WTC11 (cell line): Measurements from ENCODE around the gene CALY. TPM values are rescaled to one million over a fixed set of nuclear protein-coding genes. Genes with fewer than 3 reads are reported as not detected.

Experiments
- ATAC-seq: fragments of 200-7000 bp; cut with Tn5 transposase; 2 replicates; pipeline ENCODE4 v1.10.0; 2021; ENCODE audit warnings: mild to moderate bottlenecking, moderate library complexity
- CTCF ChIA-PET: fragments of 300-600 bp; sonication (Branson Sonifier 250); formaldehyde crosslinking; loops from one replicate; lab custom pipeline; 2021; ENCODE audit warnings: antibody characterized with exemption; lab: Charles Lee
- POLR2A ChIA-PET: fragments of 350-600 bp; sonication (Branson Sonifier 250); formaldehyde crosslinking; loops from one replicate; lab custom pipeline; 2021; ENCODE audit warnings: antibody characterized with exemption; lab: Charles Lee
- DNase-seq: peaks from one replicate; pipeline ENCODE4 v3.0.0; 2021; ENCODE audit warnings: low spot score
- H3K27ac Mint-ChIP-seq: 2 replicates; pipeline ENCODE4 v1.8.0; 2021; ENCODE audit warnings: mixed read lengths
- H3K27me3 Mint-ChIP-seq: 2 replicates; pipeline ENCODE4 v1.8.0; 2021; ENCODE audit warnings: low read depth, mild to moderate bottlenecking, moderate library complexity, mixed read lengths
- H3K36me3 Mint-ChIP-seq: 2 replicates; pipeline ENCODE4 v1.8.0; 2021; ENCODE audit warnings: mixed read lengths
- H3K4me1 Mint-ChIP-seq: 2 replicates; pipeline ENCODE4 v1.8.0; 2022; ENCODE audit warnings: mixed read lengths
- H3K4me3 Mint-ChIP-seq: 2 replicates; pipeline ENCODE4 v1.8.0; 2021; ENCODE audit warnings: mild to moderate bottlenecking, moderate library complexity, mixed read lengths
- H3K9me3 Mint-ChIP-seq: 2 replicates; pipeline ENCODE4 v1.8.0; 2021; ENCODE audit warnings: mixed read lengths
- CREM ChIP-seq: sonication (generic); formaldehyde crosslinking; IDR thresholded peaks from 2 replicates; pipeline ENCODE4 v1.8.1; 2022; ENCODE audit warnings: mild to moderate bottlenecking, missing genetic modification reagents, moderate library complexity
- ESRRA ChIP-seq: sonication (generic); formaldehyde crosslinking; IDR thresholded peaks from 2 replicates; pipeline ENCODE4 v1.8.1; 2022; ENCODE audit warnings: mild to moderate bottlenecking, missing genetic modification reagents, borderline replicate concordance
- FOXK1 ChIP-seq: sonication (generic); formaldehyde crosslinking; IDR thresholded peaks from 2 replicates; pipeline ENCODE4 v1.8.0; 2022; ENCODE audit warnings: mild to moderate bottlenecking, moderate library complexity, missing genetic modification reagents
- GRHL2 ChIP-seq: fragments of 250-450 bp; sonication (Bioruptor Pico); IDR thresholded peaks from 2 replicates; pipeline ENCODE4 v1.8.0; 2022; ENCODE audit warnings: mild to moderate bottlenecking, moderate library complexity; ENCODE audit not compliant: insufficient replicate concordance, severe bottlenecking
- MXD4 ChIP-seq: fragments of 250-450 bp; sonication (Bioruptor Pico); IDR thresholded peaks from 2 replicates; pipeline ENCODE4 v1.8.0; 2021; ENCODE audit warnings: mild to moderate bottlenecking, moderate library complexity, borderline replicate concordance
- MYBL2 ChIP-seq: sonication (generic); formaldehyde crosslinking; IDR thresholded peaks from 2 replicates; pipeline ENCODE4 v1.8.1; 2023; ENCODE audit warnings: mild to moderate bottlenecking, moderate library complexity, missing genetic modification reagents
- NR1H2 ChIP-seq: sonication (generic); formaldehyde crosslinking; IDR thresholded peaks from 2 replicates; pipeline ENCODE4 v1.9.0; 2021; ENCODE audit warnings: mild to moderate bottlenecking, moderate library complexity, missing genetic modification reagents
- RORB ChIP-seq: fragments of 250-450 bp; sonication (Bioruptor Pico); IDR thresholded peaks from 2 replicates; pipeline ENCODE4 v1.9.0; 2021; ENCODE audit warnings: mild to moderate bottlenecking
- ZNF138 ChIP-seq: sonication (generic); formaldehyde crosslinking; conservative IDR thresholded peaks from 2 replicates; pipeline ENCODE4 v1.8.1; 2022; ENCODE audit warnings: mild to moderate bottlenecking, moderate library complexity, missing genetic modification reagents
- ZNF263 ChIP-seq: sonication (generic); formaldehyde crosslinking; IDR thresholded peaks from 2 replicates; pipeline ENCODE4 v1.8.1; 2022; ENCODE audit warnings: low read depth, mild to moderate bottlenecking, moderate library complexity, missing genetic modification reagents
- total RNA-seq: library from RNA; stranded (reverse); gene quantifications from 3 replicates; pipeline ENCODE4 v1.2.3, GENCODE V29; 2021
- TF ChIP-seq, protein P1 (sequence below): sonication (generic); formaldehyde crosslinking; IDR thresholded peaks from 2 replicates; pipeline ENCODE4 v1.8.1; 2023; ENCODE audit warnings: mild to moderate bottlenecking, moderate library complexity, missing genetic modification reagents
- TF ChIP-seq, protein P2 (sequence below): fragments of 250-450 bp; sonication (Bioruptor Pico); conservative IDR thresholded peaks from 2 replicates; pipeline ENCODE4 v1.9.0; 2021; ENCODE audit warnings: mild to moderate bottlenecking
- TF ChIP-seq, protein P3 (sequence below): sonication (generic); formaldehyde crosslinking; IDR thresholded peaks from 2 replicates; pipeline ENCODE4 v1.8.0; 2022; ENCODE audit warnings: mild to moderate bottlenecking, missing genetic modification reagents
- TF ChIP-seq, protein P4 (sequence below): sonication (generic); formaldehyde crosslinking; IDR thresholded peaks from 2 replicates; pipeline ENCODE4 v1.8.1; 2023; ENCODE audit warnings: mild to moderate bottlenecking, missing genetic modification reagents

CALY gene
- total RNA-seq, 1 experiment from 2014 or later = 0.63 TPM

DNA sequence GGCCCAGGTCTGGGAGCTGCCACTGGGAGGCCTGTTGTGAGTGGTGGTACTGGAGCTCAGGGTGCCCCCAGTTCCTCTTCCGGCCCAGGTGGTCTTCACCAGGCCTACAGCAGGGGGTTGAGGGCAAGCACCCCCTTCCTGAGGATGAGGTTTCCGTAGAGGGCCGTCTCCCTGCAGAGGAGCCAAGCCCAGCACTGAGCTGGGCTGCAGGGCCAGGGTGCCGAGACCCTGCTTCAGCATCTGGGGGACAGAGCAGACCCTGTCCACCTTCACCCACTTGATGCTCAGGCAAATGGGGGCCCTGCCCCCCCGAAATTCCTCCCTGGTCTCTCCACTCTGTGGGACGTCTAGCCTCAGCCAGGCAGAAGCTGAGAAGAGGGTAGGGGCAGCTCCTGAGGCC lies 18.6 kb upstream of the CALY start:
- no peak overlapping the region for H3K4me3 Mint-ChIP-seq
- H3K27ac Mint-ChIP-seq = no peak overlapping the region
- H3K27me3 Mint-ChIP-seq = peaks cover 5% of the 10 kb centered on the region
- TF ChIP-seq, protein P1, sequence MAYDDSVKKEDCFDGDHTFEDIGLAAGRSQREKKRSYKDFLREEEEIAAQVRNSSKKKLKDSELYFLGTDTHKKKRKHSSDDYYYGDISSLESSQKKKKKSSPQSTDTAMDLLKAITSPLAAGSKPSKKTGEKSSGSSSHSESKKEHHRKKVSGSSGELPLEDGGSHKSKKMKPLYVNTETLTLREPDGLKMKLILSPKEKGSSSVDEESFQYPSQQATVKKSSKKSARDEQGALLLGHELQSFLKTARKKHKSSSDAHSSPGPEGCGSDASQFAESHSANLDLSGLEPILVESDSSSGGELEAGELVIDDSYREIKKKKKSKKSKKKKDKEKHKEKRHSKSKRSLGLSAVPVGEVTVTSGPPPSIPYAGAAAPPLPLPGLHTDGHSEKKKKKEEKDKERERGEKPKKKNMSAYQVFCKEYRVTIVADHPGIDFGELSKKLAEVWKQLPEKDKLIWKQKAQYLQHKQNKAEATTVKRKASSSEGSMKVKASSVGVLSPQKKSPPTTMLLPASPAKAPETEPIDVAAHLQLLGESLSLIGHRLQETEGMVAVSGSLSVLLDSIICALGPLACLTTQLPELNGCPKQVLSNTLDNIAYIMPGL (CRISPR knock-in tag) = no peak
- no peak for TF ChIP-seq NR1H2 (CRISPR knock-in tag)
- no peak for TF ChIP-seq MXD4 (CRISPR knock-in tag)
- TF ChIP-seq ESRRA = no peak
- TF ChIP-seq, protein P2, sequence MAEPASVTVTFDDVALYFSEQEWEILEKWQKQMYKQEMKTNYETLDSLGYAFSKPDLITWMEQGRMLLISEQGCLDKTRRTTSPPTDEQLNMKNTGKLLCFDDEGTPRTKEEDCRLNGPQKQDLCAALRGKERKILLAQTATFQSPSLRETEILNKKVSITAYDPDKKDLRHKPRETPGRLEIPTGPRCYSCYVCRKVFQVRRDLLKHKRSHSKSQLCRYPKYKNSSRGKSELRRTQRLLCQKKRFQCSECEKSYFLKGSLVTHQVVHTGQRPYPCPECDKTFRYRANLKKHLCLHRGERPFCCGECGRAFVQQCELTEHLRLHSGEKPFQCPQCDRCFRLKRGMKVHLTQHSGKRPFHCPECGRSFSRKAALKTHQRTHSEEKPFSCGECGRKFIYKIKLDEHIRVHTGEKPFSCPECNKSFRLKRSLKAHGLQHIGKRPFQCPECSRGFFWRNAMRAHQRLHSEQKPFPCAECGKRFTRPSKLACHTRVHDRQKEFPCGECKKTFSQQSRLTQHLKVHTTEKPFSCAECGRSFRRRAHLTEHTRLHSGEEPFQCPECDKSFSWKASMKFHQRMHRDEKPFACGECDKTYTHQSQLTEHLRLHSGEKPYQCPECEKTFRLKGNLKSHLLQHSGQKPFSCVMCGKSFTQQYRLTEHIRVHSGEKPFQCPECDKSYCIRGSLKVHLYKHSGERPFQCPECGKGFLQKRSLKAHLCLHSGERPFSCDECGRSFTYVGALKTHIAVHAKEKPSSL = no peak
- TF ChIP-seq, protein P3, sequence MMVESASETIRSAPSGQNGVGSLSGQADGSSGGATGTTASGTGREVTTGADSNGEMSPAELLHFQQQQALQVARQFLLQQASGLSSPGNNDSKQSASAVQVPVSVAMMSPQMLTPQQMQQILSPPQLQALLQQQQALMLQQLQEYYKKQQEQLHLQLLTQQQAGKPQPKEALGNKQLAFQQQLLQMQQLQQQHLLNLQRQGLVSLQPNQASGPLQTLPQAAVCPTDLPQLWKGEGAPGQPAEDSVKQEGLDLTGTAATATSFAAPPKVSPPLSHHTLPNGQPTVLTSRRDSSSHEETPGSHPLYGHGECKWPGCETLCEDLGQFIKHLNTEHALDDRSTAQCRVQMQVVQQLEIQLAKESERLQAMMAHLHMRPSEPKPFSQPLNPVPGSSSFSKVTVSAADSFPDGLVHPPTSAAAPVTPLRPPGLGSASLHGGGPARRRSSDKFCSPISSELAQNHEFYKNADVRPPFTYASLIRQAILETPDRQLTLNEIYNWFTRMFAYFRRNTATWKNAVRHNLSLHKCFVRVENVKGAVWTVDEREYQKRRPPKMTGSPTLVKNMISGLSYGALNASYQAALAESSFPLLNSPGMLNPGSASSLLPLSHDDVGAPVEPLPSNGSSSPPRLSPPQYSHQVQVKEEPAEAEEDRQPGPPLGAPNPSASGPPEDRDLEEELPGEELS (CRISPR knock-in tag) = no peak
- no peaks in the 10 kb centered on the region for H3K9me3 Mint-ChIP-seq
- H3K36me3 Mint-ChIP-seq = no peaks in the 10 kb centered on the region
- DNase-seq = no peak
- ChIA-PET CTCF (interaction anchor here (1.3 kb wide), 1 partner anchor 25 kb away, joined by 3 read pairs; no protein-coding TSS in a partner anchor), POLR2A (no interaction called here)
- H3K4me1 Mint-ChIP-seq = no peaks in the 10 kb centered on the region
- ATAC-seq = no peak

DNA sequence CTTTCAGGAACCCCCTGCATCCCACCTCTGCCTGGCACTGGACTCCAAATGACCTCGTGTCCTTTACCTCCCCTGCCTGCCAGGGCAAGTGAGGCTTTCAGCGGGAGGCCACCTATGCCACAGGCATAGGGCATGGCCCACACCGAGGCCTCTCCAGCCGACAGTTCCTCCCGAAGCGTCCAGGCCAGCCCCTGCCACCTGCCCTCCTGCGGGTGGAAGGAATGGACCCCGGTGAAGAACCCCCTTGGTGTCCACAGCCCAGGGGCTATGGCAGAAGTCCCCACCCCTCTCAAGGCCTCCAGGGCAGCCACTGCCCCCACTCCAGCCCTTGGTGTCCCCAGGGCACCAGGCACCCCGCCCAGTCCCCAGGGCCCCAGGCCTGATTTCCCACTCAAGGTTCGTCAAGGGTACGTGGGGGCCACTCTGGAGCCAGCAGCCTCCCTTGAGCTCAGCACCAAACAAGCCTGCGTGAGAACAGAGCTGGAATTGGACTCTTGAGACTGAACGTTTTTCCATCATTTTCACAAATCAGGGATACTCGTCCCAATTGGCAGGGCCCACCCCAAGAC lies 18.1 kb upstream of the CALY start:
- no peaks in the 10 kb centered on the region; the same call in 1 of the 2 replicates for H3K27me3 Mint-ChIP-seq
- no peaks in the 10 kb centered on the region for H3K36me3 Mint-ChIP-seq
- TF ChIP-seq GRHL2 (CRISPR knock-in tag) (no peak), ZNF138 (CRISPR knock-in tag) (no peak), MXD4 (CRISPR knock-in tag) (no peak), FOXK1 (CRISPR knock-in tag) (no peak), CREM (CRISPR knock-in tag) (no peak), ZNF263 (no peak), MYBL2 (CRISPR knock-in tag) (no peak), RORB (CRISPR knock-in tag) (no peak)
- TF ChIP-seq, protein P3 (CRISPR knock-in tag) = no peak
- TF ChIP-seq, protein P4, sequence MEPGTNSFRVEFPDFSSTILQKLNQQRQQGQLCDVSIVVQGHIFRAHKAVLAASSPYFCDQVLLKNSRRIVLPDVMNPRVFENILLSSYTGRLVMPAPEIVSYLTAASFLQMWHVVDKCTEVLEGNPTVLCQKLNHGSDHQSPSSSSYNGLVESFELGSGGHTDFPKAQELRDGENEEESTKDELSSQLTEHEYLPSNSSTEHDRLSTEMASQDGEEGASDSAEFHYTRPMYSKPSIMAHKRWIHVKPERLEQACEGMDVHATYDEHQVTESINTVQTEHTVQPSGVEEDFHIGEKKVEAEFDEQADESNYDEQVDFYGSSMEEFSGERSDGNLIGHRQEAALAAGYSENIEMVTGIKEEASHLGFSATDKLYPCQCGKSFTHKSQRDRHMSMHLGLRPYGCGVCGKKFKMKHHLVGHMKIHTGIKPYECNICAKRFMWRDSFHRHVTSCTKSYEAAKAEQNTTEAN = no peak
- TF ChIP-seq, all 79 proteins: peak for 0
- H3K4me1 Mint-ChIP-seq = no peaks in the 10 kb centered on the region
- no peak for DNase-seq
- no peaks in the 10 kb centered on the region for H3K9me3 Mint-ChIP-seq
- no peak overlapping the region for H3K4me3 Mint-ChIP-seq
- ChIA-PET POLR2A (no interaction called here), CTCF (interaction anchor here (1.3 kb wide), 1 partner anchor 25 kb away, joined by 3 read pairs; no protein-coding TSS in a partner anchor)
- no peak overlapping the region for H3K27ac Mint-ChIP-seq
- ATAC-seq = no peak
